ENCODE data around the gene PRTG.
"Not testable (repeated sequence)": the region's sequence is repeated elsewhere in the genome, so short reads cannot be mapped to it uniquely, and the experiment has no call there.

PRTG gene

DNA sequence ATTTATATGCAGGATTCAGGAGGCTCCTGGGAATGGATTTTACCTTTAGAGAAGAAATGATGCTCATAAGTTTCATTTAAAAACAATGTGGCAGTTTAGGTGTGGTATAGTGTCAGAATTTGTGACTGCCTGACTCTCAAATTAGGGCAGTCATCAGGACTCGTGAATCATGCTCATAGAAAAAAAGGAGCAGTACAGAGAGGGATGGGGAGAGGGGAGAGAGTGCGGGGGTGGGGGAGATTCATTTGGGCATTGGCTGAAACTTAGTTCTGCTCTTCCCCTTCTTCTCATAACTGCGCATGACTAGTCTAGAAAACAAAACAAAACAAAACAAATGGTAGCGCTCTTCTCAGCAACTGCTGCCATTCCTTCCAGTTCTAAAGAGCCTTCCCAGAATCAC lies 44.3 kb downstream of the PRTG start:
- Mint-ChIP-seq H3K9me3 (no peaks in the 10 kb centered on the region), H3K27me3 (no peaks in the 10 kb centered on the region), H3K4me1 (ENCODE audit: low read depth) (no peaks in the 10 kb centered on the region), H3K36me3 (ENCODE audit: low read depth) (no peaks in the 10 kb centered on the region), H3K4me3 (no peak overlapping the region), H3K27ac (no peak overlapping the region)
- intact Hi-C loops (cut with micrococcal nuclease), result no loop called here

- Mint-ChIP-seq H3K4me1 (ENCODE audit: low read depth) (no peaks in the 10 kb centered on the region), H3K27ac (no peak overlapping the region)
- intact Hi-C loops (cut with micrococcal nuclease), result no loop called here
These were observed 46.7 kb downstream of the PRTG start for GRCh38 chr15:55696221-55696620.

DNA sequence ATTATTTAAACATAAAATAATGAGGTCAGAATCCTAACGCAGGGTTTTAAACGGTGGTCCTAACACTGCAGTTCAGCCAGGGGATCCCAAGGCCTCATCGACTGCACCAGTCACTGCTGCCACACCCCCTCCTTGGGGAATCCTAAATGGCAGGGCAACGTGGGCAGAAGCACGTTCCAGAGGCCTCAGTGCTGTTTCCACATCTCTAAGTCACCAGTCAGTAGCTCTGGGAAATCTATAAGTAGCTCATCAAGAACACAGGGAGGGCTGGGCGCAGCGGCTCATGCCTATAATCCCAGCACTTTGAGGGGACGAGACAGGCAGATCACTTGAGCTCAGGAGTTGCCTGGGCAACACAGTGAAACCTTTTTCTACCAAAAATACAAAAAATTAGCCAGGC lies 47.5 kb downstream of the PRTG start:
- no peaks in the 10 kb centered on the region for H3K27me3 Mint-ChIP-seq
- intact Hi-C loops (cut with micrococcal nuclease), result no loop called here
- no peaks in the 10 kb centered on the region for H3K36me3 Mint-ChIP-seq (ENCODE audit: low read depth)
- H3K4me1 Mint-ChIP-seq (ENCODE audit: low read depth), result no peaks in the 10 kb centered on the region
- H3K9me3 Mint-ChIP-seq, result no peaks in the 10 kb centered on the region
- no peak overlapping the region for H3K27ac Mint-ChIP-seq
- no peak overlapping the region for H3K4me3 Mint-ChIP-seq

More at GRCh38 chr15:55696221-55696620, 46.7 kb downstream of the PRTG start:
- Mint-ChIP-seq H3K36me3 (ENCODE audit: low read depth) (no peaks in the 10 kb centered on the region), H3K4me3 (no peak overlapping the region), H3K9me3 (no peaks in the 10 kb centered on the region), H3K27me3 (no peaks in the 10 kb centered on the region)

- no peaks in the 10 kb centered on the region for H3K27me3 Mint-ChIP-seq
- H3K4me3 Mint-ChIP-seq, result no peak overlapping the region
- H3K36me3 Mint-ChIP-seq (ENCODE audit: low read depth), result no peaks in the 10 kb centered on the region
- no peaks in the 10 kb centered on the region for H3K4me1 Mint-ChIP-seq (ENCODE audit: low read depth)
- no peak overlapping the region for H3K27ac Mint-ChIP-seq
- intact Hi-C loops (cut with micrococcal nuclease), result no loop called here
- no peaks in the 10 kb centered on the region for H3K9me3 Mint-ChIP-seq
These were observed 48.3 kb downstream of the PRTG start for GRCh38 chr15:55694652-55695150.

GRCh38 chr15:55693116-55693515 lies 49.8 kb downstream of the PRTG start:
- H3K27ac Mint-ChIP-seq; H3K4me1 Mint-ChIP-seq (ENCODE audit: low read depth); intact Hi-C loops (cut with micrococcal nuclease); H3K27me3 Mint-ChIP-seq; H3K9me3 Mint-ChIP-seq; H3K4me3 Mint-ChIP-seq; H3K36me3 Mint-ChIP-seq (ENCODE audit: low read depth): not testable (repeated sequence)

- Mint-ChIP-seq H3K27me3 (no peaks in the 10 kb centered on the region), H3K4me3 (no peak overlapping the region), H3K4me1 (ENCODE audit: low read depth) (no peaks in the 10 kb centered on the region), H3K36me3 (ENCODE audit: low read depth) (no peaks in the 10 kb centered on the region), H3K27ac (no peak overlapping the region), H3K9me3 (no peaks in the 10 kb centered on the region)
- intact Hi-C loops (cut with micrococcal nuclease), result no loop called here
These were observed 55.2 kb downstream of the PRTG start for GRCh38 chr15:55687792-55688191.

DNA sequence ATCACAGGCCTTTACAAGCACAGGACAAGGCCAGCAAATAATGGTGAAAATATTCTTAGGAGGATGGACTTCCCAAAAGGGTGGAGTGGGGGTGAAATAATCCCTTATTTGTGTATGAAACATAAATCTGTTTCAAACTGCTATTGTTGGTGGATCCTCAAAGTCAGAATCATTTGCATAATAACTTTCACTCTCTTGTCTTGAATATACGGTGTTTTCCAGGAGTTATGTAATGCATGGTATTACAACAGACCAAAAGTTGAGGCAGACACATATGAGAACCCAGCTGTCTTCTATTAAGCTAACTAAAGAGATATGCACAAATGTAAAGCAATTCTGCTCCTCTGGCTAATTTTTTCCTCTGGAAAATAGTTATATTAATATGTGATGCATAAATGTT lies 57.7 kb downstream of the PRTG start:
- H3K9me3 Mint-ChIP-seq, result no peaks in the 10 kb centered on the region
- no peak overlapping the region for H3K4me3 Mint-ChIP-seq
- no peaks in the 10 kb centered on the region for H3K4me1 Mint-ChIP-seq (ENCODE audit: low read depth)
- no peaks in the 10 kb centered on the region for H3K36me3 Mint-ChIP-seq (ENCODE audit: low read depth)
- H3K27ac Mint-ChIP-seq, result no peak overlapping the region
- intact Hi-C loops (cut with micrococcal nuclease), result no loop called here
- no peaks in the 10 kb centered on the region for H3K27me3 Mint-ChIP-seq

DNA sequence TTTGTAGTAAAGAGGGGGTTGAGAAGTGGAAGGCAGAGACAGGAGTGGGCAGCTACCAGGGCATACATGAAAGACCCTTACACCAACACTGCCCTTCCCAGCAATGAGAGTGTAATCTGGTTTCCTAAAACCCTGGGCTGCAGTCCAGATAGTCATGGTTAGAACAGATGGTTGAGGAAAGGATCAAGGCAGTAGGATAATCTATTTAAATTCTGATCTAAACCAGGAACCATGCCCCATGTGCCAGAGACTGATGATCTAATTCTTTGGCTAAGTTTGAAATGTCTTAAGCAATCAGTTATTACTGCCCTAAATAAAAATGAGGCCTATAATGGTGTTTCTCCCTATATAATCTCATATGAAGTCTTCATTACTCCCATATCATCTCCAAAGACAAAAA lies 59.6 kb downstream of the PRTG start:
- H3K27me3 Mint-ChIP-seq, result no peaks in the 10 kb centered on the region
- H3K4me1 Mint-ChIP-seq (ENCODE audit: low read depth), result no peaks in the 10 kb centered on the region
- H3K36me3 Mint-ChIP-seq (ENCODE audit: low read depth), result no peaks in the 10 kb centered on the region
- H3K27ac Mint-ChIP-seq, result no peak overlapping the region
- H3K4me3 Mint-ChIP-seq, result no peak overlapping the region
- intact Hi-C loops (cut with micrococcal nuclease), result no loop called here
- no peaks in the 10 kb centered on the region for H3K9me3 Mint-ChIP-seq

GRCh38 chr15:55681631-55682030 lies 61.3 kb downstream of the PRTG start:
- Mint-ChIP-seq H3K27ac (no peak overlapping the region), H3K36me3 (ENCODE audit: low read depth) (no peaks in the 10 kb centered on the region), H3K4me1 (ENCODE audit: low read depth) (no peaks in the 10 kb centered on the region), H3K4me3 (no peak overlapping the region), H3K9me3 (no peaks in the 10 kb centered on the region), H3K27me3 (no peaks in the 10 kb centered on the region)
- intact Hi-C loops (cut with micrococcal nuclease), result no loop called here

GRCh38 chr15:55676507-55676906 lies 66.4 kb downstream of the PRTG start:
- Mint-ChIP-seq H3K4me1 (ENCODE audit: low read depth) (no peaks in the 10 kb centered on the region), H3K27ac (no peak overlapping the region), H3K36me3 (ENCODE audit: low read depth) (no peaks in the 10 kb centered on the region), H3K4me3 (no peak overlapping the region), H3K9me3 (no peaks in the 10 kb centered on the region), H3K27me3 (no peaks in the 10 kb centered on the region)
- intact Hi-C loops (cut with micrococcal nuclease), result no loop called here

DNA sequence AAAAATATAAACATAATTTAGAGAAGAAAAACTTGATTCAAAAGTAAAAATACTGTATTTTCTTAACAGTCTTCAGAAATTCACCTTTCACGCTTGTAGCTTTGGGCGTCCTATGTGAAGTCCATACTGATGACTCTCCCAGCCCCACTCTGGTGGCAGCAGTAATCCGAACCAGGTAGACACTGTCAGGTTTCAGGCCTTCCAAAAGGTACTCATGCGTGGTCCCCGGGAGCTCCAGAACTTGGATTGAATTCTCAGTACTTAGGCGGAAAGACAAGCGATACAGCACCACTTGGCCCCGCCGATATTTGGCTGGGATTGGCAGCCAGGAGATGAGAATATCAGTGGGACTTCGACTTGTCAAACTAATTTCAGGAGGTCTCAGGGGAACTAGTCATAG lies 69.7 kb downstream of the PRTG start:
- no peaks in the 10 kb centered on the region for H3K27me3 Mint-ChIP-seq
- H3K4me1 Mint-ChIP-seq (ENCODE audit: low read depth), result no peaks in the 10 kb centered on the region
- no peaks in the 10 kb centered on the region for H3K36me3 Mint-ChIP-seq (ENCODE audit: low read depth)
- no peak overlapping the region for H3K4me3 Mint-ChIP-seq
- no peaks in the 10 kb centered on the region for H3K9me3 Mint-ChIP-seq
- H3K27ac Mint-ChIP-seq, result no peak overlapping the region
- intact Hi-C loops (cut with micrococcal nuclease), result no loop called here

DNA sequence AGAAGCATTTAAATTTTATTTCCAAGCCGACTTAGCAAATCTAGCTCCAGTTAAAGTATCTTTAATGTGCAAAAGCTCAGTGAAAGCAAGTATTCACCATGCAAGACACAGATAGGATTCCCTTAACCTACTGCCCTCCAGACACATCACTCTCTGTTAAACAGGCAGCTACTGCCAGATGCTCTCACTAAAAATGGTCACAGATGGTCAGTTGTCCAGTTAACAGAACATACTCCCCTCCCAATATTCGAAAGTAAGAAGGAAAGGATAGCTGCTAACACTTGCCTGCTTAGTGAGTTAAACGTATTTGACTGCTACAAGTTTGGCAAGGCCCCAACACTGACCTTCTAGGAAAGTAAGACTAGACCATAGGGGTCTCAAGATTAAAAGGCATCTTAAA lies 73.7 kb downstream of the PRTG start:
- Mint-ChIP-seq H3K4me1 (ENCODE audit: low read depth) (no peaks in the 10 kb centered on the region), H3K36me3 (ENCODE audit: low read depth) (no peaks in the 10 kb centered on the region), H3K27me3 (peaks cover 3% of the 10 kb centered on the region), H3K4me3 (no peak overlapping the region), H3K9me3 (no peaks in the 10 kb centered on the region), H3K27ac (no peak overlapping the region)
- intact Hi-C loops (cut with micrococcal nuclease), result no loop called here

DNA sequence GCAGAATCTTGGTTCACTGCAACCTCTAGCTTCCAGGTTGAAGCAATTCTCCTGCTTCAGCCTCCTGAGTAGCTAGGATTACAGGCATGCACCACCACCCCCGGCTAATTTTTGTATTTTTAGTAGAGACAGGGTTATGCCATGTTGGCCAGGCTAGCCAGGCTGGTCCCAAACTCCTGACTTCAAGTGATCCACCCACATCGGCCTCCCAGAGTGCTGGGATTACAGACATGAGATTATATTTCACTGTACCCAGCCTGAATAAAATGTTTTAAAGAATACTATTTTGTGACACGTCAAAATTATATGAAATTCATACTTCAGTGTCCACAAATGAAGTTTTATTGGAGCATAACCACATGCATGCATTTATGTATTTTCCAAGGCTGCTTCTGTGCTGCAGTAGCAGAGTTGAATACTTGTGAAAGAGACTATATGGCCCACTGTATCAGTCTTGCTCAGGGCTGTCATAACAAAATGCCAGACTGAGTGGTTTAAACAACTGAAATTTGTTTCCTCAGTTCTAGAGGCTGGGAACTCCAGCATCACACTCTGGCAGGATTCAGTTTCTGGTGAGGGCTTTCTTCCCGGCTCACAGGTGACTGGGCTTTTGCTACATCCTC lies 77.2 kb downstream of the PRTG start:
- H3K27ac Mint-ChIP-seq, result no peak overlapping the region
- no peaks in the 10 kb centered on the region for H3K4me1 Mint-ChIP-seq (ENCODE audit: low read depth)
- H3K9me3 Mint-ChIP-seq, result no peaks in the 10 kb centered on the region
- peaks cover 3% of the 10 kb centered on the region for H3K27me3 Mint-ChIP-seq
- H3K36me3 Mint-ChIP-seq (ENCODE audit: low read depth), result no peaks in the 10 kb centered on the region
- no peak overlapping the region for H3K4me3 Mint-ChIP-seq
- intact Hi-C loops (cut with micrococcal nuclease), result no loop called here

DNA sequence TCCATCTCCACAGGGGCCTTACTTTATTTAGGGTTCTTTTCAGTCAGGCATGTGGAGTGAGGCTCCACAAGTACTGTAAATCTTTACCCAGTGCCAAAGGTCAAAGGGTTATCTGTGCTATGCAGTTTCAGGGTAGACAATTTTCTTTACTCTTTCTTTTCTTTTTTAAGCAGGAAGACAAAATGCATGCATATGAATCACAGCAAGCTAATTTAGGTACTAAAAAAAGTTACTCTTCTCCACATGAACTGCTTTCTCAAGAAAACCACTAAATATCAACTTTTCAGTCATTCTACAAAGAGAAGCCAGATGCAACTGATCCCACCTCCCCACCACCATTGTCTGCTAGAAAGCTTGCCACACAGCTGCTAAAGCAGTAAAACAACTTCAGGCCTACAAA lies 81.5 kb downstream of the PRTG start:
- Mint-ChIP-seq H3K4me1 (ENCODE audit: low read depth) (no peaks in the 10 kb centered on the region), H3K36me3 (ENCODE audit: low read depth) (no peaks in the 10 kb centered on the region), H3K27ac (no peak overlapping the region), H3K27me3 (no peaks in the 10 kb centered on the region), H3K4me3 (no peak overlapping the region), H3K9me3 (no peaks in the 10 kb centered on the region)
- intact Hi-C loops (cut with micrococcal nuclease), result no loop called here

- Mint-ChIP-seq H3K27ac (no peak overlapping the region), H3K27me3 (no peaks in the 10 kb centered on the region), H3K36me3 (ENCODE audit: low read depth) (no peaks in the 10 kb centered on the region), H3K4me1 (ENCODE audit: low read depth) (no peaks in the 10 kb centered on the region), H3K4me3 (no peak overlapping the region), H3K9me3 (no peaks in the 10 kb centered on the region)
- intact Hi-C loops (cut with micrococcal nuclease), result no loop called here
These were observed 82.8 kb downstream of the PRTG start for GRCh38 chr15:55660153-55660552.

Data from dendritic cell treated with granulocyte-macrophage colony-stimulating factor and Interleukin-4, amounts not matched to agents 40 ng/mL and 50 ng/mL, for 4 days (primary cell).